GM21619 (cell line): ENCODE data around the gene GATAD1.
"Not testable (repeated sequence)": the region's sequence is repeated elsewhere in the genome, so short reads cannot be mapped to it uniquely, and the experiment has no call there.

ENCODE experiments used
- ATAC-seq: cut with Tn5 transposase; IDR thresholded peaks from one replicate; pipeline ENCODE4 v1.9.1; 2021; ENCODE audit not compliant: unreplicated experiment

The GATAD1 gene

GRCh38 chr7:92447345-92448204 lies at the start of gene GATAD1:
Gene GATAD1 (plus strand): TSS chr7:92447482. CDS start chr7:92447730, 248 bp downstream.
- peak; percentile 94 for ATAC-seq

- ATAC-seq, result no peak
Observed at GRCh38 chr7:92397542-92397941, 49.7 kb upstream of the GATAD1 start.

- ATAC-seq, result no peak
Observed at GRCh38 chr7:92400013-92400412, 47.3 kb upstream of the GATAD1 start.

GRCh38 chr7:92402920-92403759 lies 44.1 kb upstream of the GATAD1 start:
- no peak for ATAC-seq

- ATAC-seq, result no peak
Observed at GRCh38 chr7:92403760-92404074, 43.6 kb upstream of the GATAD1 start.

- ATAC-seq, result no peak
Observed at GRCh38 chr7:92404170-92404614, 43.1 kb upstream of the GATAD1 start.

- ATAC-seq, result no peak
Observed at GRCh38 chr7:92409357-92409756, 37.9 kb upstream of the GATAD1 start.

GRCh38 chr7:92410162-92410561 lies 37.1 kb upstream of the GATAD1 start:
- ATAC-seq, result not testable (repeated sequence)

GRCh38 chr7:92412745-92413144 lies 34.5 kb upstream of the GATAD1 start:
- ATAC-seq, result no peak

GRCh38 chr7:92413550-92413949 lies 33.7 kb upstream of the GATAD1 start:
- ATAC-seq, result no peak

- ATAC-seq, result no peak
Observed at GRCh38 chr7:92415225-92415624, 32.1 kb upstream of the GATAD1 start.

GRCh38 chr7:92417913-92418312 lies 29.4 kb upstream of the GATAD1 start:
- ATAC-seq, result no peak

- ATAC-seq, result no peak
Observed at GRCh38 chr7:92421676-92422435, 25.4 kb upstream of the GATAD1 start.

- no peak for ATAC-seq
Observed at GRCh38 chr7:92422926-92423325, 24.4 kb upstream of the GATAD1 start.

GRCh38 chr7:92423710-92424131 lies 23.6 kb upstream of the GATAD1 start:
- no peak for ATAC-seq

GRCh38 chr7:92425311-92425947 lies 21.9 kb upstream of the GATAD1 start:
- no peak for ATAC-seq

GRCh38 chr7:92427193-92427592 lies 20.1 kb upstream of the GATAD1 start:
- ATAC-seq, result no peak

GRCh38 chr7:92432299-92432946 lies 14.9 kb upstream of the GATAD1 start:
- no peak for ATAC-seq

- no peak for ATAC-seq
Observed at GRCh38 chr7:92433019-92433418, 14.3 kb upstream of the GATAD1 start.

GRCh38 chr7:92435542-92435941 lies 11.7 kb upstream of the GATAD1 start:
- ATAC-seq, result no peak
